Measurements from ENCODE around the gene FFAR3. TPM values are rescaled to one million over a fixed set of nuclear protein-coding genes. Genes with fewer than 3 reads are reported as not detected.

FFAR3 gene
- total and polyA plus RNA-seq, 2 donors (not counting 3 experiments of a cell fraction or from before 2014, with no cell fraction given) = not detected

- no peak overlapping the region for H2AFZ ChIP-seq (ENCODE audit: low read depth, low read length)
- H3K9ac ChIP-seq (replicated peaks; ENCODE audit: extremely low read depth, insufficient read depth, low read length) = no peak overlapping the region
- dilution Hi-C loops (cut with MboI; ENCODE audit: extremely low pct_ligation_motif_present, low sequenced_read_pairs) (no loop called here), intact Hi-C loops (cut with micrococcal nuclease) (no loop called here)
- no peaks in the 10 kb centered on the region for H3K9me3 ChIP-seq (replicated peaks; ENCODE audit: control insufficient read depth, insufficient read depth, low read length)
- ChIA-PET POLR2A (no interaction called here), CTCF (no interaction called here)
- no peak for DNase-seq (ENCODE audit: low read depth, low spot score)
- H3K27ac ChIP-seq (ENCODE audit: insufficient read depth, low read depth, low read length) = no peak overlapping the region
- no TSS peak for BruUV-seq (replicated peaks)
- no peaks in the 10 kb centered on the region for H3K79me2 ChIP-seq (ENCODE audit: control insufficient read depth, insufficient read depth, low read length)
- no peak overlapping the region for H3K4me3 ChIP-seq (replicated peaks in 1 of 3; ENCODE audit: insufficient read depth in 1 of 3, low read depth in 1 of 3, low read length in 3 of 3)
- peaks cover 0 to 2% of the 10 kb centered on the region in 2 experiments for H3K27me3 ChIP-seq (ENCODE audit: control insufficient read depth in 2 of 2, insufficient read depth in 2 of 2, low read length in 2 of 2)
- H4K20me1 ChIP-seq (replicated peaks; ENCODE audit: control insufficient read depth, extremely low read depth, insufficient read depth, low read length) = no peaks in the 10 kb centered on the region
- no peak for TF ChIP-seq FOS (IDR thresholded peaks at IDR 0.05; ENCODE audit: borderline replicate concordance, insufficient read depth, low read length)
- TF ChIP-seq POLR2AphosphoS5 (IDR thresholded peaks at IDR 0.05; ENCODE audit: insufficient read depth, low read depth, low read length) = no peak
- TF ChIP-seq EZH2 (IDR thresholded peaks at IDR 0.05; ENCODE audit: borderline replicate concordance, low read depth, low read length, severe bottlenecking) = no peak
- no peak for TF ChIP-seq MYC (IDR thresholded peaks at IDR 0.05; ENCODE audit: low read depth, low read length)
- no peak for TF ChIP-seq POLR2A (IDR thresholded peaks at IDR 0.05; ENCODE audit: low read depth, low read length)
- TF ChIP-seq CTCF (IDR thresholded peaks at IDR 0.05; ENCODE audit: extremely low read depth in 1 of 2, insufficient read depth in 1 of 2, low read depth in 1 of 2, low read length in 2 of 2) = no peak
- TF ChIP-seq JUN (IDR thresholded peaks at IDR 0.05; ENCODE audit: borderline replicate concordance, insufficient read depth, insufficient read length, low read depth) = no peak
- no peak for TF ChIP-seq MAX (IDR thresholded peaks at IDR 0.05; ENCODE audit: insufficient read depth, insufficient read length)
- no peak for TF ChIP-seq GATA2 (IDR thresholded peaks at IDR 0.05; ENCODE audit: insufficient read depth, insufficient read length, low read depth, low read length)
- no peak overlapping the region for H3K4me2 ChIP-seq (ENCODE audit: insufficient read depth, low read length)
- no peaks in the 10 kb centered on the region for H3K9me1 ChIP-seq (replicated peaks; ENCODE audit: control insufficient read depth, extremely low read depth, insufficient read depth, low read length)
- no peaks in the 10 kb centered on the region for H3K36me3 ChIP-seq (ENCODE audit: control insufficient read depth in 2 of 2, extremely low read depth in 1 of 2, insufficient read depth in 2 of 2, low read length in 2 of 2)
- no peak for FAIRE-seq
- no peaks in the 10 kb centered on the region for H3K4me1 ChIP-seq (ENCODE audit: control insufficient read depth, extremely low read depth, insufficient read depth, low read length)
These were observed 38.8 kb downstream of the FFAR3 start for GRCh38 chr19:35397064-35397463.

All from endothelial cell of umbilical vein (primary cell).